Measurements from ENCODE around the gene C11orf97.
A peak's percentile ranks its signal among the peaks of the same experiment; 100 is the strongest.
"Not testable (repeated sequence)": the region's sequence is repeated elsewhere in the genome, so short reads cannot be mapped to it uniquely, and the experiment has no call there.

C11orf97 gene

DNA sequence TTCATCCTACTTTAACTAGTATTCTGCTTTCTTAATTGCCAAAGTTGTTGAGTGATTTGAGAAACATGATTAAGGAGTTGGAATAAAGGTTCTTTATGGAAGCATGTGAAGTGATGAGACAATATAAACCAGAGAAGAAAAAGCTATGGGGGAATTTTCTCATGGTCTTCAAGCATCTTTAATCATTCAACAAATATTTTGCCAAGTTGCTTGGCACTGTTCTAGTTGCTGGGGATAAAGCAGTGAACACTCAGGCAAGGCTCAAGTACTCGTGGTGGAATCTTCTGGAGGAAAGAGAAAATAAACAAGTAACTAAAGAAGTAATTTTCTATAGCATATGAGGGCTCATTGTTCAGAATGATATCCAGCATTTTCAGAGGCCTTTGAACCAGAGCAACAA, 45.7 kb downstream of the C11orf97 start:
- no peak for DNase-seq (ENCODE audit: low read depth)

DNA sequence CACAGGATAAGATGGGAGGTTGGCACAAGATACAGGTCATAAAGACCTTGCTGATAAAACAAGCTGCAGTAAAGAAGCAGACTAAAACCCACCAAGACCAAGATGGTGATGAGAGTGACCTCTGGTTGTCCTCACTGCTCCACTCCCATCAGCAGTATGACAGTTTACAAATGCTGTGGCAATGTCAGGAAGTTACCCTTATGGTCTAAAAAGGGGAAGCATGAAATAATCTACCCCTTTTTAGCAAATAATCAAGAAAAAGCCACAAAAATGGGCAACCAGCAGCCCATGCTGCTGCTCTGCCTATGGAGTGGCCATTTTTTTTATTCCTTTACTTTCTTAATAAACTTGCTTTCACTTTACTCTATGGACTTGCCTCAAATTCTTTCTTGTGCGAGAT, 46.2 kb downstream of the C11orf97 start:
- DNase-seq (ENCODE audit: low read depth) = no peak

DNA sequence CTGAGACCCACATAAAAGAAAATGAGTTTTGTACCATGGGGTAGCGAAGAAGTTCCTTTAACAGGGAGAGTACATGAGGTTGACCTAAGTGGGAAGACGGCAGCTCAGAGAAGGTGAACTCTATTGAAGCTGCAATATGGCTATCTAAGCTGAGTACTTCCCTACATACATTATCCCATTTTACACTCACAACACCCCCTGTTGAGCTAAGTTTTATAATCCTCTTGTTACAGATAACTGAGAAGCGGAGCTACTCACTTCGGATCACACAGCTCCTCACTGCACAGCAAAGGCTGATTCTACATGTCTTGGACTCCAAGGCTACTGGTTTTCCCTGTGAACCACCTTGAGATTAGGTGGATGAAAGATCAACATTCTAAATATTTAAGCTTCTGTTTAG, 46.7 kb downstream of the C11orf97 start:
- DNase-seq (ENCODE audit: low read depth) = no peak

DNA sequence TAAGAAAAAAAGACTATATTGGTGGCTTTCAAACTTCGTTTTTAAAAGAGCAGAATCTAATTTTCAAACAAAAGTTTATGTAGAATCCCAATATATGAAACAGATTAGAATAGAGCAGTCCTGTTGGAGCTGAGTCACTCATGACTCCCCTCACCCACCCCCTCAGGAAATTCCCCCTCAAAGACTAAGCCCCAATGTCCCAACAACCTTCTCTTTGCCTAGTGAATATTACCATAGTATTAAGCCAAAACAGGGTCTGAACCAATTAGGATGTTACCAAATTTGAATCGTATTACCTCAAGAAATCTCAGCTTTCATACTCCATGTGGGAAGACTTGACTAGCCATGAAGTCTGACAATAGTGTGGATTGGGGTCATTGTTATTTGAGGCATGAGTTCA, 47.1 kb downstream of the C11orf97 start:
- DNase-seq (ENCODE audit: low read depth) = no peak

DNA sequence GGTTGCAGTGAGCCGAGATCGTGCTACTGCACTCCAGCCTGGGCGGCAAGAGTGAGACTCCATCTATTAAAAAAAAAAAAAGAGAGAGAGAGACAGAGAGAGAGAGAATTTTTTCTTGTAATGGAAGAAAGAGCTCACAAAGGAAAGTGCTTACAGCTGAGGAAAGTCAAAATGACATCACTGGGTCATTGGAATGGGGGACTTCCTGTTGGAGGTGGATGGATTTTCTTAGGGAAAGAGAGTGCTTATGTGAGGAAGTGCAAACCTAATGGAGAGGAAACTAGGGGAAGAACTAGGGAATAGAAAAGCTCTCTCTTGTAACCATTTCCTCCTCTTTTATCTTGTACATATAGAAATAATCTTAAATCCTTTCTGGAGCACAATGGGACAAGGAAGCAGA, 48.6 kb downstream of the C11orf97 start:
- DNase-seq (ENCODE audit: low read depth) = no peak

DNA sequence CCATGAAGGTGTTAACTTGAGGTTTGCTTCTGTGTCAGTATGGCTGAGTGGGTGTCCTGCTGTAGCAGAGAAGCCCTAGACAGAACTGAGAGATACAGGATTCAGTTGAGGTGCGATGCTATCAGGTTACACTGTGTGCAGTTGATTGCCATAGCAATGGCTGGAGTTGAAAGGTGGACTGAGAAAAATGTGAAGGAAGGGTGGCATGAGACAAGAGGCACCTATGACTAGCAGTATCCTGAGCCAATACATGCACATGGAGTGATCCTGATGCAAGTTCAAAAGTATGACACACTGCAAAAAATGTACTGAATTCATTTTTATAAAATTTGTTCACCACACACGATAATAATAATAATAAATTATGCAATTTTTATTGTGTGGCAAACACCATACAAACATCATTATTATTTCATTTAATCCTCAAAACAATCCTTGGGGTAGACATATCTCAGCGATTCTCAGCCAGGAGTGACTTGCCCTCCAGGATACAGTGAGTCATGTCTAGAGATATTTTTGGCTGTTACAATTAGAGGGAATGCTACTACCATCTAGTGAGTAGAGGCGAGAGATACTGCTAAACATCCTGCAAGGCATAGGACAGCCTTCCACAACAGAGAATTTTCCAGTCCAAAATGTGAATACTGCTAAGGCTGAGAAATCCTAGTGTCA, 51.1 kb downstream of the C11orf97 start:
- no peak for DNase-seq (ENCODE audit: low read depth)

DNA sequence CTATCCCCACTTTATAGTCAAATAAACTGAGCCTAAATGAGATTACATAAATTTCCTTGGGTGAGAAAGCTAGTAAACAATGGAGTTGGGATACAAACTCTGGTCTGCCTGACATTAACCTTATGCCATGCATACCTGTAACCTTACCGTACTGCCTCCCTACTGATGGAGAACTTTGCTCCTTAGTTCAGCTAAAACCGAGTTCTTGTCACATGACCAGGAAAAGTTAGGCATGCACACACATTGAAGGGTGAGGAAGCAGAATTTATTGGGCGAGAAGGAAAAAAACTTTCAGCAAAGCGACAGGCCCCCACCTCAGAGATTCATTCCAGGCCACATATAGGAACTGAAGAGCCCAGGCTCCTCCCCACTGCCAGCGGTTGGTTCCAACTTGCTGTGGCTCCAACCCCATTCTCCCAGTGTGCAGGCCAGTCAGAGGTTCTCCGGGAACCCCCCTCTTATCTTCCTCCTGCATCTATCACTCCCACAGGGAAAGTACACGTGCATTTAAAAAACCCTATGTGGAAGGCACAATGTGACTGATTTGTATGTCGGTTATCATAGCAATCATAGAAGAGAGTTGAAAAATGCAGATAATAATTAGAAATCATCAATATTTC, 51.7 kb downstream of the C11orf97 start:
- DNase-seq (ENCODE audit: low read depth) = no peak

DNA sequence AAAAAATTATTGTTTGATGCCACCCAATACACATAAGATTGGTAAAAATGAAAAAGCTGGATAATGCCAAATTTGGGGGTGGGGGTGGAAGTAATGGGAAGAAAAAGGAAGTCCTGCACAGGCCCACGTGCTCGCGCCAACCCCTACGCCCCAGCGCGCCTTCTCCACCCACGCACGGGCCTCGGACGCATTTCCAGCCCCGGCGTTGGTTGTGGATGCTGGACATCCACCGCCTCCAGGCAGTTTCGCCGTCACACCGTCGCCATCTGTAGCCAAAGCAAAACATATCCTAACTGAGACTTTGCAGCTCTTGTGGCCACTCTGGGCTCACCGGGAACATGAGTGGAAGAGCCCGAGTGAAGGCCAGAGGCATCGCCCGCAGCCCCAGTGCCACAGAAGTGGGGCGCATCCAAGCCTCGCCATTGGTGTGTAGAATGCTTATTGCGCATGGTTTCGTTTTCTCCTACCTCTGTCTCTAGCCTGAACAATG, 55.0 kb downstream of the C11orf97 start, which contains the start of gene PIWIL4:
Gene PIWIL4 (plus strand): TSS at position 188 of the 490 bp plus-strand sequence. CDS start 151 bp downstream, at position 339.
- no peak for DNase-seq (ENCODE audit: low read depth)

DNA sequence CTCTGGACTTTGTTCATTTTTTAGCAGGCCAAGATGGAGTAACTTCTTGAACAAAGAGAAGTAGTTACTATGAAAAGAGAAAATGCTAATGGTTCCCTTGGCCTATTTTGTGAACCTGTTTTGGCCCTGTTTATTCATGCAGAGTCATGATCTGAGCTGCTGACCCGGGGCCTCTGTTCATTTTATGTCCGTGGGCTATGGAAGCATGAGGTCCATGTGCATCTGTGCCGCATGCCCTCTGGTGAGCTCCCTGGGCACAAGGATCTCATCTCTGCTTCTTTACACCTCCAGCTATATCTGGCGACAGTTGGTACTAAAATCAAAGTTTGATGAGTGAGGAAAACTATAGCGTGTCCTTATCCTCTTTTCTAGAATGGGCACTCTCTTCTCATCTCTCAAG, 55.9 kb downstream of the C11orf97 start:
- no peak for DNase-seq (ENCODE audit: low read depth)

DNA sequence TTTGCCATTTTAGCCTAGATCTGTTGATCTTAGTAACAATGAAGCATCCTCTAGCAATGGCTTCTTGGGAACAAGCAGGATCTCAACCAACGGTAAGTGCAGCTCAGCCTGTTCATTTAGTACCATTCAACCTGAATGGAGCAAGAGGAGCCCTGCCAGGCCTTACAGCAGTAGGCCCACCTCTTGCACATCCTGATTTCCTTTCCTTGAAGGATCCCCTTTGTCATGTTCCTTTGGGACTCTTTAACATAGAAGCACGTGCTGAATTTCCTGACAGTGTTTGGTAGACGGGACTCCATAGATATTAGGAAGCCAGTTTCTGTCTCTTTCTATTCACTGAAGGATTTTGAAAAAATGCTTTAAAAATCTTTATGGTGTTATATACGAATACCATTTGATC, 56.5 kb downstream of the C11orf97 start:
- DNase-seq (ENCODE audit: low read depth) = no peak

DNA sequence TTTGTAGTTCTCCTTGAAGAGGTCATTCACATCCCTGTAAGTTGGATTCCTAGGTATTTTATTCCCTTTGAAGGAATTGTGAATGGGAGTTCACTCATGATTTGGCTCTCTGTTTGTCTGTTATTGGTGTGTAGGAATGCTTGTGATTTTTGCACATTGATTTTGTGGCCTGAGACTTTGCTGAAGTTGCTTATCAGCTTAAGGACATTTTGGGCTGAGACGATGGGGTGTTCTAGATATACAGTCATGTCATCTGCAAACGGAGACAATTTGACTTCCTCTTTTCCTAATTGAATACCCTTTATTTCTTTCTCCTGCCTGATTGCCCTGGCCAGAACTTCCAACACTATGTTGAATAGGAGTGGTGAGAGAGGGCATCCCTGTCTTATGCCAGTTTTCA, 60.7 kb downstream of the C11orf97 start:
- DNase-seq (ENCODE audit: low read depth) = not testable (repeated sequence)

DNA sequence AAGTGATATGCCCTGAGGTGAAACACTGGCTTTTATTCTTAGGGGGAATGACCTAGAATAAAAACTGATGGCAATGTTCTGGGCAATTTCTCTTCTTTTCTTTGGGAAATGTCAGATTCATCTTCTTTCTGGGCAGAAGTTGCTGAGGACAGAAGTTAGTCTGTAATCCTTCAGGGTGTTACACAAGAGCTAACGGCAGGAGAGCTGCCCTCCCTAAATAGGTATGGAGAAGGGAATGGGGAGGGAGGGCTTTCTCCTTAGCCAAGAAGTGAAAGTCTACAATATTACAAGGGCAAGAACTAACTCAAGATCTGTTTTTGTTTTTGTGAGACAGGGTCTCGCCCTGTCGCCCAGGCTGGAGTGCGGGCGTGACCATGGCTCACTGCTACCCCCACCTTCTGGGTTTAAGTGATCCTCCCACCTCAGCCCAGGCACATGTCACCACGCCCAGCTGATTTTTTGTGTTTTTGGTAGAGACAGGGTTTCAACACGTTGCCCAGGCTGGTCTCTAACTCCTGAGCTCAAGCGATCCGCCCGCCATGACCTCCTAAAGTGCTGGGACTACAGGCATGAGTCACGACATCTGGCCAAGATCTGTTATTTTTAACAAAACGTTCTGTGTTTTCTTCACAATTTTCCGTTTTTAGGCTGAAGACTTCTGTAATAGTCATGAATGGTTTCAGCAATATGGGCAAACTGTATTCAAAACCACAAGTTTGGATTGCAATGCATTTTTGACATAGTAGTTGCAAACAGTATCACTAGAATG, 62.1 kb downstream of the C11orf97 start:
- DNase-seq (ENCODE audit: low read depth) = peak; percentile 29

DNA sequence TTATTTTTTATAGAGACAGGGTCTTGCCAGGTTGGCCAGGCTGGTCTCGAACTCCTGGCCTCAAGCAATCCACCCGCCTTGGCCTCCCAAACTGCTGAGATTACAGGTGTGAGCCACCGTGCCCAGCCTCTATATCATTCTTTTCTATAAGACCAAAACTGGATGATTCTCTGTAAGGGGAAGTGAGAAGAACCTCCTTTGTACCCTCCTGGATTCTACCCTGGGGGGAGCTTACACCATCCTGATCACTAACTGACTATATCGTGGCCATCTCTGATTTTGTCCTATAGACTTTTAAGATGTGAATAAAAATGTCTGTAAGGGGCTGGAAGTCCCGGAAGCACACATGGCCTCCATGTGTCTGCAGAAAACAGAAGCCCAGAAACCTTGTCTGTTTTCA, 64.0 kb downstream of the C11orf97 start:
- DNase-seq (ENCODE audit: low read depth) = no peak

DNA sequence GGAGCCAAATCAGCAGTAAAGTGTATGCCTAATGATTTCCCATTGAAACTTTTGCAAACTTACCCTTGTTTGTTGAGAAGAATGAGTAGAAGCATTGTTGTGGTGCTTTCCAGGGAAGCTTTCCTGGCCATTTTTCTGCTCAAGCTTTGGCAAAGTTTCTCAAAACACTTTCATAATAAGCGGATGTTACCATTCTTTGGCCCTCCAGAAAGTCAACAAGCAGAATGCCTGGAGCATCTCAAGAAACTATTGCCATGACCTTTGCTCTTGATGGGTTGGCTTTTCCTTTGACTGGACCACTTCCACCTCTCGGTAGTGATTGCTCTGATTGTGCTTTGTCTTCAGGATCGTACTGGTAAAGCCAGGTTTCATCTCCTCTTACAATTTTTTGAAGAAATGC, 65.6 kb downstream of the C11orf97 start:
- no peak for DNase-seq (ENCODE audit: low read depth)

Measured in HS-27A (cell line).